ENCODE data around the gene POLG2.

POLG2 gene

DNA sequence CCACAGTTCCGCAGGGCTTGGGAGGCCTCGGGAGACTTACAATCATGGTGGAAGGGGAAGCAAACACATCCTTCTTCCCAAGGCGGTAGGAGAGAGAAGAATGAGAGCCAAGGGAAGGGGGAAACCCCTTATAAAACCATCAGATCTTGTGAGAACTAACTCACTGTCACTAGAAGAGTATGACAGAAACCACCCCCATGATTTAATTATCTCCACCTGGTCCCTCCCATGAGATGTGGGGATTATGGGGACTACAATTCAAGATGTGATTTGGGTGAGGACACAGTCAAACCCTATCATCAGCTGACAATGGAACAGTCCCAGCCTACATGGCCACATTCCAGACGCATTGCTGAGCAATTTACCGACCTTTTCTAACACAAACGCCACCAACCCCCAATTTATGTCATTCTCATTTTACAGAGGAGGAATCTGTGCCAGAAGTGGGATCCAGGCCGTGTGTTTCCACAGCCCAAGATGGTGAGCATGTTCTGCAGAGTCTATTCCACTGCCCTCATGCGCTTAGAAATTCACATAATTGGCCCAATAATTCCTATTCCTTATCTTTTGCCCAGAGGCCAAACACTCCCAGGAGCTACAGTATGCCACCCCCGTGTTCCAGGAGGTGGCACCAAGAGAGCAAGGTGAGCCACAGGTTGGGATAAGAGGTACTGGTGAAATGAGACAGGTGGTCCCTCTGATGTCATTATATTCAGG lies 30.7 kb downstream of the POLG2 start:
- TF ChIP-seq TAF1 (IDR thresholded peaks at IDR 0.05; ENCODE audit: borderline replicate concordance, insufficient read depth, low read length) (no peak), SIN3A (IDR thresholded peaks at IDR 0.05; ENCODE audit: borderline replicate concordance, insufficient read depth, low read length) (no peak)

DNA sequence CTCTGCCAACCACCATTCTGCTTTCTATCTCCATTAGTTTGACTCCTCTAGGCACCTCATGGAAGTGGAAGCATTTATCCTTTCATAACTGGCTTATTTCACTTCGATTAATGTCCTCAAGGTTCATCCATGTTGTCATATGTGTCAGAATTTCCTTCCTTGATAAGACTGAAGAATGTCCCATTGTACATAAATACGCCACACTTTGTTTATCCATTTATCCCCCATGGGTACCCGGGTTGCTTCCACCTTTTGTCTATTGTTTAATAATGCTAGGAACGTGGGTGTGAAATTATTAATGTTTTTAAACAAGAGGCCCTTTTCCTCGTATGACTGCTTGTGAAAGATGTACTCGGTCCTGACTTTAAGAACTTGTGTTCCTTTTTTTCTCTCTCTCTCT lies 35.1 kb downstream of the POLG2 start:
- TF ChIP-seq TAF1 (IDR thresholded peaks at IDR 0.05; ENCODE audit: borderline replicate concordance, insufficient read depth, low read length) (no peak), POLR2AphosphoS5 (IDR thresholded peaks at IDR 0.05; ENCODE audit: low read depth, low read length) (no peak), SIN3A (IDR thresholded peaks at IDR 0.05; ENCODE audit: borderline replicate concordance, insufficient read depth, low read length) (no peak), FOXP2 (optimal IDR thresholded peaks at IDR 0.05; ENCODE audit: borderline replicate concordance, extremely low read depth, extremely low read length, insufficient read depth) (no peak)
- TF ChIP-seq, protein P1, sequence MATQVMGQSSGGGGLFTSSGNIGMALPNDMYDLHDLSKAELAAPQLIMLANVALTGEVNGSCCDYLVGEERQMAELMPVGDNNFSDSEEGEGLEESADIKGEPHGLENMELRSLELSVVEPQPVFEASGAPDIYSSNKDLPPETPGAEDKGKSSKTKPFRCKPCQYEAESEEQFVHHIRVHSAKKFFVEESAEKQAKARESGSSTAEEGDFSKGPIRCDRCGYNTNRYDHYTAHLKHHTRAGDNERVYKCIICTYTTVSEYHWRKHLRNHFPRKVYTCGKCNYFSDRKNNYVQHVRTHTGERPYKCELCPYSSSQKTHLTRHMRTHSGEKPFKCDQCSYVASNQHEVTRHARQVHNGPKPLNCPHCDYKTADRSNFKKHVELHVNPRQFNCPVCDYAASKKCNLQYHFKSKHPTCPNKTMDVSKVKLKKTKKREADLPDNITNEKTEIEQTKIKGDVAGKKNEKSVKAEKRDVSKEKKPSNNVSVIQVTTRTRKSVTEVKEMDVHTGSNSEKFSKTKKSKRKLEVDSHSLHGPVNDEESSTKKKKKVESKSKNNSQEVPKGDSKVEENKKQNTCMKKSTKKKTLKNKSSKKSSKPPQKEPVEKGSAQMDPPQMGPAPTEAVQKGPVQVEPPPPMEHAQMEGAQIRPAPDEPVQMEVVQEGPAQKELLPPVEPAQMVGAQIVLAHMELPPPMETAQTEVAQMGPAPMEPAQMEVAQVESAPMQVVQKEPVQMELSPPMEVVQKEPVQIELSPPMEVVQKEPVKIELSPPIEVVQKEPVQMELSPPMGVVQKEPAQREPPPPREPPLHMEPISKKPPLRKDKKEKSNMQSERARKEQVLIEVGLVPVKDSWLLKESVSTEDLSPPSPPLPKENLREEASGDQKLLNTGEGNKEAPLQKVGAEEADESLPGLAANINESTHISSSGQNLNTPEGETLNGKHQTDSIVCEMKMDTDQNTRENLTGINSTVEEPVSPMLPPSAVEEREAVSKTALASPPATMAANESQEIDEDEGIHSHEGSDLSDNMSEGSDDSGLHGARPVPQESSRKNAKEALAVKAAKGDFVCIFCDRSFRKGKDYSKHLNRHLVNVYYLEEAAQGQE (IDR thresholded peaks at IDR 0.05; ENCODE audit: insufficient read depth in 1 of 2, low read depth in 2 of 2, low read length in 2 of 2): no peak

DNA sequence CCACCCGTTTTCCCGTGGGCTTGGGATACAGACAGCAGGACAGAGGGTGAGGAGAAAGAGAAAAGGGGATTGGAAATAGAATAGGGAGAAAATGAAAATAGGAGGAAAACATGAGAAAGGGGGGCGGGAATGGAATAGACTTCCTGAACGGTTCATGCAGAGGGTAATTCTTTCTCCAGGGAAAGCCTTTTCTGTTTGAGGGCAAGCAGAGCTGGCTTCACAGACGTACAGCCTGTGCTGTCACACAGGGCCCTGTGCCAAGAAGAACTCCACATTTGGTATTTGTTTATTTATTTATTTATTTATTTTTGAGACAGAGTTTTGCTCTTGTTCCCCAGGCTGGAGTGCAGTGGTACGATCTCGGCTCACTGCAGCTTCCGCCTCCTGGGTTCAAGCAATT lies 35.9 kb downstream of the POLG2 start:
- TF ChIP-seq, protein P1 (IDR thresholded peaks at IDR 0.05; ENCODE audit: insufficient read depth in 1 of 2, low read depth in 2 of 2, low read length in 2 of 2): no peak
- TF ChIP-seq SIN3A (IDR thresholded peaks at IDR 0.05; ENCODE audit: borderline replicate concordance, insufficient read depth, low read length): no peak

DNA sequence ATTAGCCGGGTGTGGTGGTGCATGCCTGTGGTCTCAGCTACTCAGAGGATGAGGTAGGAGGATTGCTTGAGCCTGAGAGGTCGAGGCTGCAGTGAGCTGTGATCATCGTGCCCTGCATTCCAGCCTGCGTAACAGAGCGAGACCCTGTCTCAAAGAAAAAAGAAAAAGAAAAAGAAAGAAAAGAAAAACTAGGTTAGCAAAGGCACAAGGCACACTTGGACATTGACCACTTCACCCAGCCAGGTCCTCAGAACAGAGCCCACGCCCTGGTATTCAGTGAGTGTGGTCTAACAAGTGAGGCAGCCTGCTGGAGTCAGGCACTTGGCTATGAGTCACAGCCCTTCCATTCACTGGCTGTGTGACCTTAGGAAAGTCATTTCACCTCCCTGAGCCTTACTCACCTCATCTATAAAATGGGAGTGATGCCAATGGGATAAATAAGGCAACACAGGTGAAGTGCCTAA lies 37.5 kb downstream of the POLG2 start:
- TF ChIP-seq FOXP2 (optimal IDR thresholded peaks at IDR 0.05; ENCODE audit: borderline replicate concordance, extremely low read depth, extremely low read length, insufficient read depth) (no peak), SIN3A (IDR thresholded peaks at IDR 0.05; ENCODE audit: borderline replicate concordance, insufficient read depth, low read length) (no peak), POLR2AphosphoS5 (IDR thresholded peaks at IDR 0.05; ENCODE audit: low read depth, low read length) (no peak), TAF1 (IDR thresholded peaks at IDR 0.05; ENCODE audit: borderline replicate concordance, insufficient read depth, low read length) (no peak)

DNA sequence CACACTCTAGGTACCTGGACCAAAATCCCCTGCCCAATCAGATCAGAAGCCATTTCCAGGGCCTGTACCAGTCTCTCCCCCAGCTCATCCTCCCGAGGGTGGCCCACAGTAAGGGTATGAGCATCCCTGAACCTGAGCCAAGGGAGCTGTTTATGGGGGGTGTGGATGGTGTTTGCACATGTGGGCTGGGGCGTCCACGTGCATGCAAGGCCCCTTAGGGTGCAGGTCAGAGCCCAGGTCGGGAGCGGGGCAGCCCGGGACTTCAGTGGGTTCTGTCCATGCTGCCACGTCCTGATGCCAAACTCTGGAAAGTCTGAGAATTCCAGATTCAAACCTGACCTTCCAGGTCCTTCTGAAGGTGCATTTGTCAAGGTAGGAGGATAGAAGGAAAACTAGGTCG lies 38.1 kb downstream of the POLG2 start:
- TF ChIP-seq FOXP2 (optimal IDR thresholded peaks at IDR 0.05; ENCODE audit: borderline replicate concordance, extremely low read depth, extremely low read length, insufficient read depth) (no peak), SIN3A (IDR thresholded peaks at IDR 0.05; ENCODE audit: borderline replicate concordance, insufficient read depth, low read length) (no peak), TAF1 (IDR thresholded peaks at IDR 0.05; ENCODE audit: borderline replicate concordance, insufficient read depth, low read length) (no peak)

DNA sequence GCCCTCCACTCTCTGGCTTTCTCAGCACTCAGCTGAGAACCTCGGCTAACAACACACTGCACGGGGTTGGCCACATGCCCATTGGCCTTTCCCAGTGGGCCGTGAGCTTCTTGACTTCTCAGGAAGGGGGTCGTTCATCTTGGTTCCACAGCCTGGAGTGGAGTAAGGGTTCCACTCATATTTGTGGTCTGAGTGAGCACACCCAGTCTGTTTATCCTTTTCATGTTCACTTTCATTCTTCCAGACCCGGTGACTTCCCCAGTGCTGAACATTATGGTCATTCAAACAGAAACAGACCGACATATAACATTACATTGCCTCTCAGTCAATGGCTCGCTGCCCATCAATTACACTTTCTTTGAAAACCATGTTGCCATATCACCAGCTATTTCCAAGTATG lies 39.7 kb downstream of the POLG2 start:
- TF ChIP-seq POLR2AphosphoS5 (IDR thresholded peaks at IDR 0.05; ENCODE audit: low read depth, low read length) (no peak), FOXP2 (optimal IDR thresholded peaks at IDR 0.05; ENCODE audit: borderline replicate concordance, extremely low read depth, extremely low read length, insufficient read depth) (no peak), SIN3A (IDR thresholded peaks at IDR 0.05; ENCODE audit: borderline replicate concordance, insufficient read depth, low read length) (no peak), TAF1 (IDR thresholded peaks at IDR 0.05; ENCODE audit: borderline replicate concordance, insufficient read depth, low read length) (no peak)
- TF ChIP-seq, protein P1 (IDR thresholded peaks at IDR 0.05; ENCODE audit: insufficient read depth in 1 of 2, low read depth in 2 of 2, low read length in 2 of 2): no peak

Data from PFSK-1 (cell line).